ENCODE measurements around the gene ABI3.
"Not testable (repeated sequence)": the region's sequence is repeated elsewhere in the genome, so short reads cannot be mapped to it uniquely, and the experiment has no call there.

ABI3 gene

GRCh38 chr17:49261540-49261939 lies 51.0 kb downstream of the ABI3 start:
- H3K4me3 Mint-ChIP-seq; H3K36me3 Mint-ChIP-seq; H3K4me1 Mint-ChIP-seq; DNase-seq; H3K9me3 Mint-ChIP-seq; ATAC-seq (replicated peaks); H3K27ac Mint-ChIP-seq: not testable (repeated sequence)
- peaks cover 18 to 27% of the 10 kb centered on the region in 2 donors for H3K27me3 Mint-ChIP-seq

GRCh38 chr17:49266233-49266632 lies 55.7 kb downstream of the ABI3 start:
- Mint-ChIP-seq H3K36me3 (no peaks in the 10 kb centered on the region), H3K9me3 (no peaks in the 10 kb centered on the region), H3K27ac (no peak overlapping the region), H3K4me3 (no peak overlapping the region), H3K4me1 (peaks cover under 1% of the 10 kb centered on the region in 2 donors), H3K27me3 (peaks cover 21 to 25% of the 10 kb centered on the region in 2 donors)
- ATAC-seq (replicated peaks) (no peak), DNase-seq (no peak)

- Mint-ChIP-seq H3K9me3 (no peaks in the 10 kb centered on the region), H3K27me3 (peaks cover 12 to 25% of the 10 kb centered on the region in 2 donors), H3K4me3 (no peak overlapping the region), H3K4me1 (no peaks in the 10 kb centered on the region), H3K27ac (no peak overlapping the region), H3K36me3 (no peaks in the 10 kb centered on the region)
- no peak for ATAC-seq (replicated peaks)
- DNase-seq = no peak
These were observed 57.4 kb downstream of the ABI3 start for GRCh38 chr17:49267912-49268311.

GRCh38 chr17:49269356-49269755 lies 58.8 kb downstream of the ABI3 start:
- Mint-ChIP-seq H3K27ac (no peak overlapping the region), H3K4me1 (no peaks in the 10 kb centered on the region)

More at GRCh38 chr17:49269356-49269755, 58.8 kb downstream of the ABI3 start:
- no peaks in the 10 kb centered on the region for H3K9me3 Mint-ChIP-seq
- no peak for DNase-seq
- H3K36me3 Mint-ChIP-seq = no peaks in the 10 kb centered on the region
- H3K4me3 Mint-ChIP-seq = no peak overlapping the region
- ATAC-seq (replicated peaks) = no peak
- H3K27me3 Mint-ChIP-seq = peaks cover 0 to 16% of the 10 kb centered on the region in 2 donors
